ELR (cell line): ENCODE measurements around the gene PTTG1IP.
A peak's percentile ranks its signal among the peaks of the same experiment; 100 is the strongest.

Source experiments
- DNase-seq: peaks from one replicate; pipeline ENCODE4 v3.0.0-alpha.2; 2015; ENCODE audit warnings: low read depth

Gene PTTG1IP

GRCh38 chr21:44800103-44800502, 73.4 kb downstream of the PTTG1IP start:
- peak; percentile 28 for DNase-seq

DNA sequence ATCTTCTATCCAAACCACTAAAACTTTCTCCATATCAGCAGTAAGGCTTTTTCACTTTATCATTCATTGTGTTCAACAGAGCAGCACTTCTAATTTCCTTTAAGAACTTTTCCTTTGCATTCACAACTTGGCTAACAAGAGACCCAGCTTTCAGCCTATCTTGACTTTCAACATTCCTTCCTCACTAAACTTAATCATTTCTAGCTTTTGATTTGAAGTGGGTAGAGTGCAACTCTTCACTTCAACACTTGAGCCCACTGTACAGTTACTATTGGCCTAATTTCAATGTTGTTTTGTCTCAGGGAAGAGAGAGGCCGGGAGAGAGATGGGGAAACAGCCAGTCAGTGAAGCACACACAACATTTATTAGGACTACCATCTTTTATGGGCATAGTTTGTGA, 73.8 kb downstream of the PTTG1IP start:
- DNase-seq, result no peak
